Mucosa of rectum (tissue), 2 donors: ENCODE measurements around the gene P2RY8.
"Not testable (repeated sequence)": the region's sequence is repeated elsewhere in the genome, so short reads cannot be mapped to it uniquely, and the experiment has no call there.

Source experiments
- H3K27ac ChIP-seq, 2 donors: one replicate each; pipeline ENCODE4 v1.7.0; 2013; ENCODE audit warnings: inconsistent platforms in 2 of 2, low read depth in 2 of 2, low read length in 2 of 2
- H3K27me3 ChIP-seq, 2 donors: one replicate each; pipeline ENCODE4 v1.7.0; 2013; ENCODE audit warnings: low read length in 2 of 2; ENCODE audit not compliant: control insufficient read depth in 2 of 2, insufficient read depth in 2 of 2
- H3K36me3 ChIP-seq, 2 donors: one replicate each; pipeline ENCODE4 v1.7.0; 2013; ENCODE audit warnings: low read length in 2 of 2; ENCODE audit not compliant: control insufficient read depth in 2 of 2, insufficient read depth in 2 of 2
- H3K4me1 ChIP-seq, 2 donors: one replicate each; pipeline ENCODE4 v1.7.0; 2013; ENCODE audit warnings: low read length in 2 of 2, mild to moderate bottlenecking in 1 of 2; ENCODE audit not compliant: control insufficient read depth in 2 of 2, insufficient read depth in 2 of 2
- H3K4me3 ChIP-seq, 2 donors: one replicate each; pipeline ENCODE4 v1.7.0; 2013; ENCODE audit warnings: low read length in 2 of 2
- H3K9ac ChIP-seq, 2 donors: one replicate each; pipeline ENCODE4 v1.7.0; 2013; ENCODE audit warnings: low read length in 2 of 2, low read depth in 1 of 2, mild to moderate bottlenecking in 1 of 2
- H3K9me3 ChIP-seq, 2 donors: one replicate each; pipeline ENCODE4 v1.7.0; 2013; ENCODE audit warnings: low read length in 2 of 2; ENCODE audit not compliant: control insufficient read depth in 2 of 2
- donor health status: healthy.
- donor health status: Normal muscosa, but diverticular disease.

P2RY8 gene

DNA sequence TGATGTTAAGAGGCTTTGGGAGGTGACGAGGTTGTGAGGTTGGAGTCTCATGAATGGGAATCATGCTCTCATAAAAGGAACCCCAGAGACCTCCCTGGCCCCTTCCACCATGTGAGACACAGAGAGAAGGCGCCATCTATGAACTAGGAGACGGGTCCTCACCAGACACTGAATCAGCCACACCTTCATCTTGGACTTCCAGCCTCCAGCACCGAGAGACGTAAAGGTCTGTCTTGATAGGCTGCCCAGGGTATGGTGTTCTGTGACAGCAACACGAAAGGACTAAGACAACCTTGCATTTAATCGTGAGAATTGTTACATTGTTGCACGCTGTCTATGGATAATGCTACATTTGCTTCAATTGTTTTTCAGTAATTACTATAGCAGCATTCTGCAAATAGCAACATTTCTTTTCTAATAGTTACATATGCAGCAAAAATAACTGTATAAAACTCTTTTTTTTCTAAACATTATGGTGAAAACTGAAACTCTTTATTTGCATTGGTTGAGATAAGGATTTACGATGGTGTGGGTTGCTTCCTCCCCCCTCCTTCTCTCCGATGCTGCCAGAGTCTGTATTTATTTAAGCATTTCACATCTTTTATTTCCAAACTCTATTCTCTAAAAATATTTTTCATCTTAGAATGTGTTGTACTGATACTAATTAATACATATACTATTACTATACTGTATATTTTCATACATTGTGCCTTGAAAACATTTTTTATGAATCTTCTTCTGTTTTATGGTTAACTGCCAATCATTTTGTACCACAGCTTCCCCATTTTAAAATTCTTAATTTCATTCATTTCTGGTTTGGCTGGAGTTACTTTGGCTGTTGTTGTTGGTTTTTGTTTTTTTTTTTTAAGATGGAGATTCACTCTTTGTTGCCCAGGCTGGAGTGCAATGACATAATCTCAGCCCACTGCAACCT is 28.0 kb upstream of the P2RY8 start:
- H3K4me1 ChIP-seq = no peaks in the 10 kb centered on the region
- no peak overlapping the region for H3K4me3 ChIP-seq
- no peak overlapping the region for H3K27ac ChIP-seq
- H3K27me3 ChIP-seq = no peaks in the 10 kb centered on the region
- no peaks in the 10 kb centered on the region for H3K36me3 ChIP-seq
- H3K9ac ChIP-seq = no peak overlapping the region
- no peaks in the 10 kb centered on the region for H3K9me3 ChIP-seq

- not testable (repeated sequence) for H3K27ac ChIP-seq
These were observed 27.1 kb upstream of the P2RY8 start for GRCh38 chrX:1564077-1564476.

GRCh38 chrX:1561164-1561563 is 24.2 kb upstream of the P2RY8 start:
- H3K27me3 ChIP-seq = no peaks in the 10 kb centered on the region
- H3K9me3 ChIP-seq = no peaks in the 10 kb centered on the region
- H3K4me1 ChIP-seq = no peaks in the 10 kb centered on the region
- no peak overlapping the region for H3K9ac ChIP-seq
- H3K4me3 ChIP-seq = no peak overlapping the region
- H3K27ac ChIP-seq = no peak overlapping the region
- no peaks in the 10 kb centered on the region for H3K36me3 ChIP-seq

More at GRCh38 chrX:1564077-1564476, 27.1 kb upstream of the P2RY8 start:
- not testable (repeated sequence) for H3K27me3 ChIP-seq, H3K4me3 ChIP-seq, H3K9ac ChIP-seq, H3K36me3 ChIP-seq, H3K4me1 ChIP-seq, H3K9me3 ChIP-seq

DNA sequence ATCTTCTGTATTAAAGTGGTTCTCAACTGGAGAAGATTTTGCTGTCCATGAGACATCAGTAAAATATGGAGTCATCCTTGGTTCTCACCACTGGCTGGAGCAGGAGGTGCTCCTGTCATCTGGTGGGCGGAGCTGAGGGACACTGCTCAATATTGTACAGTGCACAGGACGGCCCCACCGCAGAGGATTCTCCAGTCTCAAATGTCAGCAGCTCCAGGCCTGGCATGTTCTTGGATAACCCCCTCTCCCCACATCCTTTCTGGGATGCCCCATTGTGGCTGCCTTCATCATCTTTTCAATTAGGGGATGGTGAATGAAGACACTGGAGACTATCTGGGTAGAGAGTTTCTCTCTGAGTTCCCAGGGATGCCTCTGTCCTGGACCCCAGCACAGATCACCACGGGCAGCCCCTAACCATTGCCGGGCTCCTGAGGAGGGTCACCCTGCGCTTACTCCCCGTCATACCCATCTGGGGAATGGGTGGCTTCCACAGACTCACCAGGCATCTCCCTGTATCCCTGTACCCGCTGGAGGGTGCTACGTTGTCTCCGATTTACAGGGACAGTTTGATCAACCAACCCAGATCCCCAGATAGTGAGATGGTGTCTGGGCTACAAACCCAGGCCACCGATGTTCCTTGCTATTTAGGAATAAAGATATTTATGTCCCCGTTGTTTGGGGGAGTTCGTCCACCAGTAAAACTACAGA is 21.9 kb upstream of the P2RY8 start:
- H3K36me3 ChIP-seq = no peaks in the 10 kb centered on the region
- no peak overlapping the region for H3K9ac ChIP-seq
- no peaks in the 10 kb centered on the region for H3K9me3 ChIP-seq
- no peaks in the 10 kb centered on the region for H3K27me3 ChIP-seq
- no peak overlapping the region for H3K27ac ChIP-seq
- H3K4me3 ChIP-seq = no peak overlapping the region
- no peaks in the 10 kb centered on the region for H3K4me1 ChIP-seq

- H3K27me3 ChIP-seq, H3K4me3 ChIP-seq, H3K9ac ChIP-seq, H3K27ac ChIP-seq, H3K4me1 ChIP-seq, H3K36me3 ChIP-seq, H3K9me3 ChIP-seq: not testable (repeated sequence)
These were observed 20.5 kb upstream of the P2RY8 start for GRCh38 chrX:1557442-1557841.

- Histone ChIP-seq H3K9ac (no peak overlapping the region), H3K9me3 (peaks cover 0 to 4% of the 10 kb centered on the region in 2 donors), H3K36me3 (no peaks in the 10 kb centered on the region), H3K4me3 (no peak overlapping the region), H3K4me1 (no peaks in the 10 kb centered on the region), H3K27ac (no peak overlapping the region), H3K27me3 (no peaks in the 10 kb centered on the region)
These were observed 18.4 kb upstream of the P2RY8 start for GRCh38 chrX:1555370-1555769.

DNA sequence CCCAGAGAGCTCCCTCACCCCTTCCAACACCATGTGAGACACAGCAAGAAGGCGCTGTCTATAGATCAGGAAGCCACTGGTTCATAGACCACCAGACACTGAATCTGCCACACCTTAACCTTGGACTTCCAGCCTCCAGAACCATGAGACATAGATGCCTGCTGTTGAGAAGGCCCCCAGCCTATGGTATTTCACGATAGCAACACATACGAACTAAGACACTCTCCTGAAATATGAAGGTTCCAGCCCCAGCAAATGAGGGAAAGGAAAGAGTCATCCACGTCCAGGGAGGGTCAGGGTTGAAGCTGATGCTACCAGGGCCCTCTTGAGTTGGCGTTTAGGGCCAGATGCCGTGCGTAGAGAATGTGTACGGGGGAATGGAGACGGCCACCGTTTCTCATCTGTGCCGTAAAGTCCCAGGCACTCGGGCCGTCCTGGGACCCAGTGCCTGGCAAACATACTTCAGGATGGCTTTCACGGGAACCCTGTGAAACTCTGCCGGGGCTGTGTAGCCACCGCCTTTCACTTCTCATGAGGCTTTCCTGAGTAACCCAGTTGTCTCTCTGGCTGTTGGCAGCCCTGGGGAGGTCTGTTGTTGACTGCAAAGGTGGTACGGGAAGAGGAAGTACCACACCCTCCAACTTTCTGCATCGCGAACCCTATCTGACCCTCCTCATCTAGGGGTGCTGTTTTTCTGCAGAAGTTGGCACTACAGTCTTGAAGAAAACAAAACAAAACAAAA is 17.7 kb upstream of the P2RY8 start:
- Histone ChIP-seq H3K4me1 (no peaks in the 10 kb centered on the region), H3K9me3 (peaks cover 0 to 4% of the 10 kb centered on the region in 2 donors), H3K9ac (no peak overlapping the region), H3K27ac (no peak overlapping the region), H3K27me3 (no peaks in the 10 kb centered on the region), H3K36me3 (no peaks in the 10 kb centered on the region), H3K4me3 (no peak overlapping the region)

DNA sequence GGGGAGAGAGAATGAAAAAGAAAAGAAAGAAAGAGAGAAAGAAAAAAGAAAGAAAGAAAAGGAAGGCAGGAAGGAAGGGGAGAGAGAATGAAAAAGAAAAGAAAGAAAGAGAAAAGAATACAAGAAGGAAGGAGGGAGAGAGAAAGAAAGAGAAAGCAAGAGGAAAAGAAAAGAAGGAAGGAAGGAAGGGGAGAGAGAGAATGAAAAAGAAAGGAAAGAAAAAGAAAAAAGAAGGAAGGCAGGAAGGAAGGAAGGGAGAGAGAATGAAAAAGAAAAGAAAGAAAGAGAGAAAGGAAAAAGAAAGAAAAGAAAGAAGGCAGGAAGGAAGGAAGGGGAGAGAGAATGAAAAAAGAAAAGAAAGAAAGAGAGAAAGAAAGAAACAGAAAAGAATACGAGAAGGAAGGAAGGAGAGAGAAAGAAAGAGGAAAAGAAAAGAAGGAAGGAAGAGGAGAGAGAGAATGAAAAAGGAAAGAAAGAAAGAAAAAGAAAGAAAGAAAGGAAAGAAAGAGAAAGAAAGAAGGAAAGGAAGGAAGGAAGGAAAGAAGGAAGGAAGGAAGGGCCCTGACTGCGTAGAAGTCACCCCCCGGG is 15.1 kb upstream of the P2RY8 start:
- H3K27ac ChIP-seq = no peak overlapping the region
- no peaks in the 10 kb centered on the region for H3K4me1 ChIP-seq
- no peaks in the 10 kb centered on the region for H3K27me3 ChIP-seq
- H3K9ac ChIP-seq = no peak overlapping the region
- no peak overlapping the region for H3K4me3 ChIP-seq
- H3K36me3 ChIP-seq = no peaks in the 10 kb centered on the region
- H3K9me3 ChIP-seq = peaks cover 0 to 4% of the 10 kb centered on the region in 2 donors

- Histone ChIP-seq H3K27me3 (no peaks in the 10 kb centered on the region), H3K9me3 (no peaks in the 10 kb centered on the region), H3K27ac (no peak overlapping the region), H3K4me1 (no peaks in the 10 kb centered on the region), H3K4me3 (no peak overlapping the region), H3K9ac (no peak overlapping the region), H3K36me3 (no peaks in the 10 kb centered on the region)
These were observed 9.8 kb upstream of the P2RY8 start for GRCh38 chrX:1546691-1547251.
